ENCODE results near the gene OR6N2. TPM values are rescaled to one million over a fixed set of nuclear protein-coding genes. Genes with fewer than 3 reads are reported as not detected.

The OR6N2 gene
- total RNA-seq, 4 donors from 2014 or later, result not detected

DNA sequence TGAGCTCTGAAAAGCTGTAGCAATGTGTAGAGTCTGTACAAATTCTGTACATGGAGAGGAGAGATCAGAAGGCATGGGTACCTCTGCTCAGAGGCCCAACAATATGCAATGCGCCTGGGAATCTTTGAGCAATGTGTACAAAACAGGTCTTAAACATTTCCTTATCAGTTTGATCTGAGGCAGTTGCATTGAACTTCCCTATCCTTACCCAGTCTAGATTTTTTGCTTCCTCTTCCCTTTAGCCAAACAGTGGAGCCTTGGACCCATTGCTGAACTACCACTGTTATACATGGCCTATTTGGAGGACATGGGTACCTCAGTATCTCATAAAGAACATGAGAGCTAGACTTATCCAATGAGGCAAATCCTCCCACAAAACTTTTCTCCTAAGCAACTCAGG is 37.6 kb upstream of the OR6N2 start:
- Histone ChIP-seq H3K9me3 (no peaks in the 10 kb centered on the region), H3K36me3 (no peaks in the 10 kb centered on the region), H3K27me3 (no peaks in the 10 kb centered on the region), H3K27ac (peak overlapping the region; percentile 10), H3K4me3 (no peak overlapping the region), H3K4me1 (no peaks in the 10 kb centered on the region)
- TF ChIP-seq, protein P1, sequence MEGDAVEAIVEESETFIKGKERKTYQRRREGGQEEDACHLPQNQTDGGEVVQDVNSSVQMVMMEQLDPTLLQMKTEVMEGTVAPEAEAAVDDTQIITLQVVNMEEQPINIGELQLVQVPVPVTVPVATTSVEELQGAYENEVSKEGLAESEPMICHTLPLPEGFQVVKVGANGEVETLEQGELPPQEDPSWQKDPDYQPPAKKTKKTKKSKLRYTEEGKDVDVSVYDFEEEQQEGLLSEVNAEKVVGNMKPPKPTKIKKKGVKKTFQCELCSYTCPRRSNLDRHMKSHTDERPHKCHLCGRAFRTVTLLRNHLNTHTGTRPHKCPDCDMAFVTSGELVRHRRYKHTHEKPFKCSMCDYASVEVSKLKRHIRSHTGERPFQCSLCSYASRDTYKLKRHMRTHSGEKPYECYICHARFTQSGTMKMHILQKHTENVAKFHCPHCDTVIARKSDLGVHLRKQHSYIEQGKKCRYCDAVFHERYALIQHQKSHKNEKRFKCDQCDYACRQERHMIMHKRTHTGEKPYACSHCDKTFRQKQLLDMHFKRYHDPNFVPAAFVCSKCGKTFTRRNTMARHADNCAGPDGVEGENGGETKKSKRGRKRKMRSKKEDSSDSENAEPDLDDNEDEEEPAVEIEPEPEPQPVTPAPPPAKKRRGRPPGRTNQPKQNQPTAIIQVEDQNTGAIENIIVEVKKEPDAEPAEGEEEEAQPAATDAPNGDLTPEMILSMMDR (IDR thresholded peaks at IDR 0.05), result no peak
- TF ChIP-seq POLR2A (IDR thresholded peaks at IDR 0.05) (no peak), EP300 (IDR thresholded peaks at IDR 0.05) (no peak), POLR2AphosphoS5 (IDR thresholded peaks at IDR 0.05) (no peak)
- DNase-seq (ENCODE audit: low spot score in 2 of 2), result no peak
- 89% methylated on average over 1 of the region's 1 CpG for WGBS

DNA sequence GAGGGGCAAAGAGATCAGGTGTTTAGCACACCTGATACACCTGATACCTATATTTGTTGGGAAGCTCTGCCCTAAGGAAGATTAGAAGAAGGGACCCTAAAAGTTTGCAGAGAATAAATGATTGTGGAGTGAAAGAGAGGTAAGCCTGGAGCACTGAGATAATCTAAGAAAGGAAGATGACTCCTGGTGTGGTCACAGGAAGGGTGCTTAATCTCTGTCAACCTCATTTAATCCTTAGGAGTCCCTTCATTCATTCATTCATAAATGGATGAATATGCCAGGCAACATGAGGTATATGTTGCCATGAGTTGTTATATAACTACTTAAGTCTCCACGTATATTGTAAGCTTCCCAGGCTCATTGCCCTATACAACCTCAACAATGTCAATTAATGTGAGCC is 34.0 kb upstream of the OR6N2 start:
- Histone ChIP-seq H3K36me3 (no peaks in the 10 kb centered on the region), H3K4me3 (no peak overlapping the region), H3K4me1 (no peaks in the 10 kb centered on the region), H3K27ac (no peak overlapping the region), H3K9me3 (no peaks in the 10 kb centered on the region), H3K27me3 (no peaks in the 10 kb centered on the region)
- 36% methylated on average over 1 of the region's 1 CpG for WGBS
- DNase-seq (ENCODE audit: low spot score in 2 of 2), result no peak
- TF ChIP-seq, protein P1 (IDR thresholded peaks at IDR 0.05), result no peak
- TF ChIP-seq EP300 (IDR thresholded peaks at IDR 0.05) (no peak), POLR2A (IDR thresholded peaks at IDR 0.05) (no peak), POLR2AphosphoS5 (IDR thresholded peaks at IDR 0.05) (no peak)

DNA sequence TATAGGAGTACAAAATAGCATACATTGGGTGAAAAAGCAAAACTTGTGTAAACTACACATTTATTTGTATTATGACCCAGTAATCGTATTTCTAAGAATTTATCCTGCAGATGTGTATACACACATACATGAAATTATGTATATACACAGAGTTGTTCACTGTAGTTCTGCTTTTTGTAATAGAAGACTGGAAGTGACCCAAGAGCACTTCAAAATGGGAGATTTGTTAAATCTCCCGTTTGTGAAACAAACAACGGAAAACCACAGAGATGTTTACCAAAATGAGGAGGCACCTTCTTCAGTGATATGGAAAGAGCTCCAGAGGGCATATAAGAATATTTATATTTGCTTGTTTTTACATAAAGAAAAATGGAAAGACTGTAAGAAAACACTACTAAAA is 32.2 kb upstream of the OR6N2 start:
- Histone ChIP-seq H3K36me3 (no peaks in the 10 kb centered on the region), H3K9me3 (no peaks in the 10 kb centered on the region), H3K4me3 (no peak overlapping the region), H3K27ac (no peak overlapping the region), H3K27me3 (no peaks in the 10 kb centered on the region), H3K4me1 (no peaks in the 10 kb centered on the region)
- no peak for DNase-seq (ENCODE audit: low spot score in 2 of 2)
- WGBS, result 72% methylated on average over 3 of the region's 3 CpGs
- no peak for TF ChIP-seq EP300 (IDR thresholded peaks at IDR 0.05)

DNA sequence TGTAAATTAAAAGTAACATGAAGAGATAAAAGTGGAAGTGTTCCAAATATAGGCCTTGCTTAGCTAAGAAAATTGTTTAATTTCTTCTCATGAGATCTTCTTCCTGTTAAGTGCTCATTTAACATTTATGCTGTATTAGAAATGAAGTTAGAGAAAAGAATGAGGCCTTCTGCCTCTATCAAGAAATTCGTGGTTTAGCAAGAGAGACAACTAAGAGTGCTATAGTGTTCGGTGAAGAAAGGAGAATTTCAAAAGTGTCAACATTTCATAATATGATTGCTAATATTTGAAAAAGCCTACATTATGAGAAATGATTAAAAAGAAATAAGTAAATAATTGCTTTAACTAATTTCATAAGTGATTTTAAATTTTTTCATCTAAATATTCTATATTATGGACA is 31.3 kb upstream of the OR6N2 start:
- Histone ChIP-seq H3K36me3 (no peaks in the 10 kb centered on the region), H3K9me3 (no peaks in the 10 kb centered on the region), H3K4me1 (no peaks in the 10 kb centered on the region), H3K27me3 (no peaks in the 10 kb centered on the region), H3K4me3 (no peak overlapping the region), H3K27ac (no peak overlapping the region)
- no peak for DNase-seq (ENCODE audit: low spot score in 2 of 2)
- WGBS, result 73% methylated on average over 2 of the region's 2 CpGs
- TF ChIP-seq POLR2AphosphoS5 (IDR thresholded peaks at IDR 0.05) (no peak), POLR2A (IDR thresholded peaks at IDR 0.05) (no peak), EP300 (IDR thresholded peaks at IDR 0.05) (no peak)
- TF ChIP-seq, protein P1 (IDR thresholded peaks at IDR 0.05), result no peak

DNA sequence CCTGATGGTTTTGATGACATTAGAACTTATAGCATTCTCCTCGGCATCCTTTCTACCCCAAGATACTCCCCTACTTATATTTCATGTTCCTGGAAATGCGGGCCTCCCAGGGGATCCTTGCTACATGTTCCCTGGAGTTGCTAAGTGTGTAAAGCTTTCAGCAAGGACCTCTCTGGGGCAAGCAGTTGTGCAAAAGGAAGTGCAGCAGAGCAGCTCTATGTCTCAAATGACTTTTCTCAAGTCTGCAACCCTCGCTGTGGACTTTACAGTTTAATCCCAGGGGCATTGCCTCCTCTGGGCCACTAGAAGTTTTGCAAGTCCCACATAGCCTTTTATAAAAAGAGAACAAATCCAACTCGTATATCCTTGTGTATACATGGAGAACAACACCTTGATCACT is 29.3 kb upstream of the OR6N2 start:
- WGBS, result 77% methylated on average over 4 of the region's 4 CpGs
- Histone ChIP-seq H3K4me1 (no peaks in the 10 kb centered on the region), H3K4me3 (no peak overlapping the region), H3K9me3 (no peaks in the 10 kb centered on the region), H3K36me3 (no peaks in the 10 kb centered on the region), H3K27me3 (no peaks in the 10 kb centered on the region), H3K27ac (no peak overlapping the region)
- no peak for TF ChIP-seq POLR2A (IDR thresholded peaks at IDR 0.05)
- DNase-seq (ENCODE audit: low spot score in 2 of 2), result no peak

DNA sequence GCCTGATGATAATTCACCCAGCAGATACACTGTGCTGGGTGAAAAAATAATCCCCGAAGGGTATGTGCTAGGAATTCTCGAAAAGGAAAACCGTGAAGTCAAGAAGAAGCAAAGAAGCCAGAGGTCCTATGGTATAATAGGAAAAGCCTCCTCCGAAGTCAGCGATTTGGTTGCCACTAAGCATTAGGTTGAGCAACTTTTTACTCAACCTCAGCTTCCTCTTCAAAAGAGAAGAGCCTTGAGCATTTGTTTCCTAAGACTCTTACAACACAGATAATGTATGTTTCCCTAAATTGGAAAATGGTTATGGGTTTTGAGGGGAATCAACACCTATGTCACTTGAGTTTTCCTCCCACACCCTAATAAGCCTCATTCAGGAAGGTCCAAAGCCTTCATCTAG is 28.9 kb upstream of the OR6N2 start:
- H3K4me3 ChIP-seq, result no peak overlapping the region

More for the DNA sequence above, 28.9 kb upstream of the OR6N2 start:
- DNase-seq (ENCODE audit: low spot score in 2 of 2), result no peak
- Histone ChIP-seq H3K9me3 (no peaks in the 10 kb centered on the region), H3K4me1 (no peaks in the 10 kb centered on the region), H3K36me3 (no peaks in the 10 kb centered on the region), H3K27me3 (no peaks in the 10 kb centered on the region), H3K27ac (no peak overlapping the region)
- WGBS, result 95% methylated on average over 5 of the region's 5 CpGs
- TF ChIP-seq EP300 (IDR thresholded peaks at IDR 0.05) (no peak), POLR2AphosphoS5 (IDR thresholded peaks at IDR 0.05) (no peak), POLR2A (IDR thresholded peaks at IDR 0.05) (no peak)
- TF ChIP-seq, protein P1 (IDR thresholded peaks at IDR 0.05), result no peak

Measured in suprapubic skin (tissue), 4 donors.